Activated CD4-positive, alpha-beta T cell treated with anti-CD3 and anti-CD28 coated beads for 36 hours (primary cell): ENCODE measurements around the gene LIN28A. TPM values are rescaled to one million over a fixed set of nuclear protein-coding genes. Genes with fewer than 3 reads are reported as not detected.
A peak's percentile ranks its signal among the peaks of the same experiment; 100 is the strongest.

ENCODE experiments used
- ATAC-seq: fragments of 200-7000 bp; cut with Tn5 transposase; one replicate; pipeline ENCODE4 v1.10.0; 2021; ENCODE audit warnings: mild to moderate bottlenecking, moderate library complexity
- CTCF ChIA-PET: fragments of 350-600 bp; sonication (Branson Sonifier 250); formaldehyde crosslinking; loops from one replicate; lab custom pipeline; 2021; ENCODE audit warnings: antibody characterized with exemption; lab: Charles Lee
- POLR2A ChIA-PET: fragments of 350-600 bp; sonication (Branson Sonifier 250); formaldehyde crosslinking; loops from one replicate; lab custom pipeline; 2021; ENCODE audit warnings: antibody characterized with exemption, inconsistent platforms; lab: Charles Lee
- DNase-seq: peaks from one replicate; pipeline ENCODE4 v3.0.0-alpha.2; 2020
- H3K27ac Mint-ChIP-seq: one replicate; pipeline ENCODE4 v1.8.0; 2021; ENCODE audit warnings: mixed read lengths
- H3K27me3 Mint-ChIP-seq: one replicate; pipeline ENCODE4 v1.8.0; 2021; ENCODE audit warnings: mixed read lengths
- H3K36me3 Mint-ChIP-seq: one replicate; pipeline ENCODE4 v1.8.0; 2021; ENCODE audit warnings: low read depth, mixed read lengths
- H3K4me1 Mint-ChIP-seq: one replicate; pipeline ENCODE4 v1.8.0; 2021; ENCODE audit warnings: mixed read lengths
- H3K4me3 Mint-ChIP-seq: one replicate; pipeline ENCODE4 v1.8.0; 2021; ENCODE audit warnings: mild to moderate bottlenecking, moderate library complexity, mixed read lengths
- H3K9me3 Mint-ChIP-seq: one replicate; pipeline ENCODE4 v1.8.0; 2021; ENCODE audit warnings: low read depth, mixed read lengths
- intact Hi-C, 2 experiments: fragments of 100-400 bp; cut with DNase I in 1 of 2; cut with micrococcal nuclease in 1 of 2; formaldehyde crosslinking; loops; one replicate each; pipeline versions ENCODE4 v1.14.2 to v1.15.1; 2022 to 2024; cut with DNase I, micrococcal nuclease
- total RNA-seq, 2 experiments: library from RNA; stranded (reverse); gene quantifications; one replicate each; pipeline ENCODE4 v1.2.3, GENCODE V29; 2021

LIN28A gene
- total RNA-seq, 2 experiments from 2014 or later = not detected

DNA sequence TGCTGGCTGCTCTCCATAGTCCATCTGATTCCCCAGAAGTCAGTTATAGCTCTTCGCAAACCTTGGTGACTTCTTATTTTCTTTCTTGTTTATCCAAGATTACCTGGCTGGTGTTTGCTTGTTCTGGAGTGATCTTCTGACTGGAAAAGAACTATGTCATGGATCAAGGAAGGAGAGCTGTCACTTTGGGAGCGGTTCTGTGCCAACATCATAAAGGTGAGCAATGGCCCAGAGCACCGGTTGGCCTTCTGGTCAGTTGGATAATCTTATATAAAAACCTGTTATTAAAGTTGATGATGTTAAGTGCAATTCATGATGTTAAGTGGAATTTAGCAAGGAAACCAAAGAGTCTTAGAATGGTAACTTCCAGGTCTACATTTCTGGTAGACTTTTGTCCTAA is 22.2 kb downstream of the LIN28A start:
- CTCF ChIA-PET = interaction anchor here (0.5 to 4.1 kb wide), 19 partner anchors 12 to 288 kb away, joined by 3 to 29 read pairs (median 5); partner anchors contain the start of genes CEP85, HMGN2, RPS6KA1 and ZNF593
- Mint-ChIP-seq H3K27ac (peak overlapping the region; percentile 92), H3K36me3 (peaks cover 8% of the 10 kb centered on the region), H3K4me3 (peak overlapping the region; percentile 92), H3K4me1 (peaks cover 17% of the 10 kb centered on the region), H3K27me3 (no peaks in the 10 kb centered on the region), H3K9me3 (no peaks in the 10 kb centered on the region)
- POLR2A ChIA-PET = interaction anchor here (1.0 to 1.1 kb wide), 3 partner anchors 39 to 124 kb away, joined by 3 to 8 read pairs (median 3); partner anchors contain the start of gene HMGN2
- ATAC-seq = no peak
- intact Hi-C loops = loop anchor here (1.0 to 2.0 kb wide), 11 partner anchors 40 to 433 kb away; partner anchors contain the start of genes HMGN2 (in 2 of the 2), CEP85 (in 1 of the 2), PDIK1L (in 1 of the 2) and UBXN11 (in 1 of the 2)
- no peak for DNase-seq

DNA sequence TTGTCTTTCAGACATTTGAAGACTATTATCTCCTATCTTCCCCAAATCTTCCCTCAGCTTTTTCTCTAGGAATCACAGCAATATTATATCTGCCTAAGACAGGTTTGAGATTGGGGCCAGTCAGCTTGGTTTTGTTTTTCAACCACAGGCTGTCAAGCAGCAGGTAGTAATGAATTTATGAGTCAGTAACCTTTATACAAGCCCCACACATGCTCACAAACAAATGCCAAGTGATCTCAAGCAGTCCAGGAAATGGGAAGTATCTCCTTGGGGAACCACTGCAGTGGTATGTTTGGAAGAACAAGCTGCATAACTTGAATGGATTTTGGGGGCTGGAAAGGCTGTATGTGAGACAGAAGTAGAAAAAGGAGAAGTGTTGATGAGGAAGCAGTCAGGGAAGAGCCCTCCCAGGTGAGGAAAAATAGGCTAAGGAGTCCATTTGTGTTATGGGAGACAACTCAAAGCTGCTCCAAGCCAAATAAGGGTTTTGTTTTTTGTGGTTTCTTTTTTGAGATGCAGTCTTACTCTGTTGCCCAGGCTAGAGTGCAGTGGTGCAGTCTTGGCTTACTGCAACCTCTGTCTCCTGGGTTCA is 23.6 kb downstream of the LIN28A start:
- Mint-ChIP-seq H3K4me3 (no peak overlapping the region), H3K27ac (peak overlapping the region; percentile 45), H3K27me3 (no peaks in the 10 kb centered on the region), H3K9me3 (no peaks in the 10 kb centered on the region), H3K36me3 (peaks cover 18% of the 10 kb centered on the region), H3K4me1 (peaks cover 17% of the 10 kb centered on the region)
- DNase-seq (no peak), ATAC-seq (no peak)
- POLR2A ChIA-PET = interaction anchor here (0.6 to 0.7 kb wide), 2 partner anchors 93 to 120 kb away, joined by 3 read pairs; no protein-coding TSS in a partner anchor
- intact Hi-C loops = no loop called here
- CTCF ChIA-PET = interaction anchor here (0.7 to 1.4 kb wide), 3 partner anchors 11 to 37 kb away, joined by 4 read pairs; partner anchors contain the start of gene HMGN2

DNA sequence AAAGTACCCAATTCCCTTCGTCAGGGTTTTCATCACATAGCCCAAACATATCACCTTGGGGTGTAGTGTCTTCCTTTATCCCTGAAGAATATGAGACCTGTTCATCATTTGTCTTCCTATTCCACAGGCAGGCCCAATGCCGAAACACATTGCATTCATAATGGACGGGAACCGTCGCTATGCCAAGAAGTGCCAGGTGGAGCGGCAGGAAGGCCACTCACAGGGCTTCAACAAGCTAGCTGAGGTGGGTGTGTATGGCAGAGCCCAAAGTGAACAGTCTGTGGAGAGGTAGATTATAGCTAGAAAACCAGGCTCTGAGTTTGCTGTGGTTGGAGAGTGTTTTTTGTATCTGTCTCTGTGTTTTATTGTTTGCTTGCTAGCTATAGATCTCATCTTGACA is 27.4 kb downstream of the LIN28A start:
- ChIA-PET CTCF (interaction anchor here (0.6 to 2.3 kb wide), 2 partner anchors 21 to 32 kb away, joined by 3 to 8 read pairs; no protein-coding TSS in a partner anchor), POLR2A (no interaction called here)
- Mint-ChIP-seq H3K27ac (no peak overlapping the region), H3K4me3 (no peak overlapping the region), H3K27me3 (no peaks in the 10 kb centered on the region), H3K4me1 (peaks cover 9% of the 10 kb centered on the region), H3K36me3 (peaks cover 34% of the 10 kb centered on the region), H3K9me3 (no peaks in the 10 kb centered on the region)
- intact Hi-C loops = no loop called here
- ATAC-seq = no peak
- no peak for DNase-seq

DNA sequence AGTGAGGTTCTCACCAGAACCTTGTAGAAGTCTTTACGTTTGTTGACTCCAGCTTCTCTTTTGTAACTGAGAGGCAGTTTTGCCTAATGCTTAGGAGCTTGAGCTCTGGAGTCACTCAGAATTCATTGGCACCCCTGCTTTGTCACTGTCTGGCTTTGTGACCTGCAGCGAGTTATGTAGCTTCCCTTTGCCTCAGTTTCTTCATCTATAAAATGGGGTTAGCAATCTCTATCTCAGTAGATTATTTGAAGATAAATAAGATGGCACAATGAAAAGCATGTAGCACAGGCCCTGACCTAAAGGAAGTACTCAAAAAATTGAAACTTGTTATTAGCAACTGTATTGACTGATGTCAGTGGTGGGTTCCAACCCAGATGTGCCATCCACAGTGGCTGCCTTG is 29.6 kb downstream of the LIN28A start:
- Mint-ChIP-seq H3K4me3 (no peak overlapping the region), H3K27me3 (no peaks in the 10 kb centered on the region), H3K9me3 (no peaks in the 10 kb centered on the region), H3K27ac (no peak overlapping the region), H3K36me3 (peaks cover 41% of the 10 kb centered on the region), H3K4me1 (no peaks in the 10 kb centered on the region)
- ATAC-seq = no peak
- intact Hi-C loops = no loop called here
- DNase-seq = no peak
- ChIA-PET CTCF (interaction anchor here (1.5 kb wide), 1 partner anchor 23 kb away, joined by 4 read pairs; no protein-coding TSS in a partner anchor), POLR2A (no interaction called here)

DNA sequence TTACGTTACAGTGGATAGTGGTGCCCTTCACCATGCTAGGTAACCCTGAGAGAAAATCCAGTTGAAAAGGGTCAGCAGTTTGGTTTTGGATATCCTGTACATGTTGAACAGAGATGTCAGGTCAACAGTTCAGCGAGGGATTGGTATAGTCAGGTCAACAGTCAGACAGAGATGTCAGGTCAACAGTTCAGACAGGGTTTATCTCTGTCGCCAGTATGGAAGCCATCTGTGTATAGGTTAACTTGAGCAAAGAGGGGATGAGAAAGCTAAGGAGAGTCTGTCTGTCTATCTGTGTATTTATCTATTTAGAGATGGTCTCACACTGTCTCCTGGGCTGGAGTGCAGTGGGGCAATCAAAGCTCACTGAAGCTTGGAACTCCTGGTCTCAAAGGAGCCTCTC is 39.3 kb downstream of the LIN28A start:
- DNase-seq = no peak
- H3K27me3 Mint-ChIP-seq = no peaks in the 10 kb centered on the region
- H3K36me3 Mint-ChIP-seq = peaks cover 31% of the 10 kb centered on the region
- no peak overlapping the region for H3K27ac Mint-ChIP-seq
- no peaks in the 10 kb centered on the region for H3K9me3 Mint-ChIP-seq
- H3K4me3 Mint-ChIP-seq = no peak overlapping the region
- CTCF ChIA-PET = no interaction called here
- POLR2A ChIA-PET = interaction anchor here (0.6 kb wide), 1 partner anchor 1366 kb away, joined by 4 read pairs; no protein-coding TSS in a partner anchor
- H3K4me1 Mint-ChIP-seq = no peaks in the 10 kb centered on the region
- intact Hi-C loops = no loop called here
- ATAC-seq = no peak

DNA sequence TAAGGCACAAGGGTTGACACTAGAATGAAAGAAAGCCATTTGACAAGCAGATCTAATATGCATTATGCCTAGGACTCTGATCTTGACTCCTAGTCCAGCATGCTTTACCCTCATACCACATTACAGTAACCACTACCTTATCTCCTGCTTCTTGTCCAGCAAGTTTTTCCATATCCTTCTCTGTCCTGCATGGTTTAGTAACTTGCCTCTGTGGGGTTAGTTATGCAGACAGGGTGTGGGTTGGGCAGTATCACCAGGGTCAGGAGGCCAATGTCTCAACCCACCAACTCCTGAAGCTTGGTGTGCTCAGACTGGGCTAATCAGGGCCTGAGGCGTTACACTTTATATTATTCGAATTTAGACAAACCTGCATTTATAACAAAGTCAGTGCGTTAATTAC is 40.3 kb downstream of the LIN28A start:
- intact Hi-C loops = no loop called here
- Mint-ChIP-seq H3K36me3 (peaks cover 28% of the 10 kb centered on the region), H3K4me3 (no peak overlapping the region), H3K9me3 (no peaks in the 10 kb centered on the region), H3K27me3 (no peaks in the 10 kb centered on the region), H3K4me1 (no peaks in the 10 kb centered on the region), H3K27ac (no peak overlapping the region)
- CTCF ChIA-PET = no interaction called here
- ATAC-seq (no peak), DNase-seq (no peak)
- POLR2A ChIA-PET = no interaction called here

DNA sequence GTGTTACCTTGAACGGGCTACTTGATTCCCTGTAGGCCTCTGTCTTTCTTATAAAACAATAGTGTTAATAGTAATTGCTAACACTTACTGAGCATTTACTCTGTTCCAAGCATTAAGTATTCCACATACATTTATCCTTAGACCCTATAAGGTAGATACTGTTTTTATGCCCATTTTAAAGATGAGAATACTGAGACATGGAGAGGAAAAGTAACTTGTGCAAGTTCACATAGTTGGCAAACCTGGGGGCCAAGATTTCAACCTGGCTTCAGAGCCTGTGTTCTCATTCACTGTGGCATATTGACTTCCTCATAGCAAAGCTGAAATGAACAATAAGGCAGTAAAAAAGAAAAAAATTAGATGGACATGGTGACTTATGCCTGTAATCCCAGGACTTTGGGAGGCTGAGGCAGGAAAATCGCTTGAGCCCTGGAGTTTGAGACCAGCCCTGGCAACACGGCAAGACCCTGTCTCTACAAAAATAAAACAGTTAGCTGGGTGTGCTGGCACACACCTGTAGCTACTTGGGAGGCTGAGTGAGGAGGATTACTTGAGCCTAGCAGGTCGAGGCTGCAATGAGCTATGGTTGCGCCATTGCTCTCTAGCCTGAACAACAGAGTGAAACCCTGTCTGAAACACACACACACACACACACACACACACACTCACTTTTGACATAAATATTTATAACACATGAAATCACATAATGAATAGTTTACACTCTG is 42.0 kb downstream of the LIN28A start:
- no peaks in the 10 kb centered on the region for H3K27me3 Mint-ChIP-seq
- DNase-seq = no peak
- no peak overlapping the region for H3K27ac Mint-ChIP-seq
- H3K9me3 Mint-ChIP-seq = no peaks in the 10 kb centered on the region
- no peak for ATAC-seq
- H3K4me1 Mint-ChIP-seq = no peaks in the 10 kb centered on the region
- no peak overlapping the region for H3K4me3 Mint-ChIP-seq
- ChIA-PET CTCF (interaction anchor here (1.8 kb wide), 1 partner anchor 36 kb away, joined by 6 read pairs; no protein-coding TSS in a partner anchor), POLR2A (no interaction called here)
- intact Hi-C loops = no loop called here
- peaks cover 23% of the 10 kb centered on the region for H3K36me3 Mint-ChIP-seq

DNA sequence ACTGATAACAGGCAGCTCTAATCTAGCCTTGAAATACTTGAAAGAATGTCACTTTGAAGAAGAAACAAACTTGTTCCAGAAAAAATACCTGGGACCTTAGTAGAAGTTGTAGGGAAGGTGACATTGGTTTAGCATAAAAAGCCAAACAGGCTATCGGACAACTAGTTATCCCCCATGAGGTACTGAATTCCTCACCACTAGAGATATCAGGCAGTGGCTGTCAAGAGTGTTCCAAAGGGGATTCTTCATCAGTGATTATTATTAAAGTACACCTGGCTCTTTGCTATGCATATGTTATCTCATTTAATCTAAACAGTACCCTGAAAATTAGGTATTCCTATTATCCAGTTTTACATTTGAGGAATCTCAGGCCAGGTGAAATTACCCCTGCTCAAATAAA is 48.5 kb downstream of the LIN28A start:
- POLR2A ChIA-PET = no interaction called here
- CTCF ChIA-PET = interaction anchor here (0.5 to 0.6 kb wide), 2 partner anchors 28 to 117 kb away, joined by 3 to 4 read pairs; no protein-coding TSS in a partner anchor
- H3K4me3 Mint-ChIP-seq = no peak overlapping the region
- H3K27ac Mint-ChIP-seq = no peak overlapping the region
- no peaks in the 10 kb centered on the region for H3K9me3 Mint-ChIP-seq
- H3K4me1 Mint-ChIP-seq = no peaks in the 10 kb centered on the region
- intact Hi-C loops = no loop called here
- no peaks in the 10 kb centered on the region for H3K27me3 Mint-ChIP-seq
- no peak for DNase-seq
- H3K36me3 Mint-ChIP-seq = peaks cover 29% of the 10 kb centered on the region
- ATAC-seq = no peak

DNA sequence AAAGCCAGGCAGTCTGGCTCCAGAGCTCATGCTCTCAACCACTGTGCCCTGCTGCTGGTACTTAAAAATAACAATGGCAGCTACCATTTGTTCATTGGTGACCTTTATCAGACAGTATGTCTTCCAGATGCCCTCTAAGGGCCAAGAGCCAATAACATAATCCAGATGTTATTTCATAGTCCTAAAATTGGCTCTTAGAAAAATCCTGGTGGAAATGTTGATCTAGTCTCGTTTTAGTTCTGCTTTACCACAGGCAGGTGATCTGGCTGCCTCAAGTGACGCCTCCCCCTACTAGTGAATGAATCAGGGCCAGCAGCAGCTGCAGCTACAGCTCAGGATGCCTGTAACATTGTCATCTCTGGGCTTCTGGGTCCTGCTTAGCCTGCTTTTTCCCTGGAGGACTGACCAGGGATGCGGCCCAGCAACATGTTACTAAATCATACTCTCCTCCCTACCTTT is 49.0 kb downstream of the LIN28A start:
- POLR2A ChIA-PET = no interaction called here
- DNase-seq = no peak

DNA sequence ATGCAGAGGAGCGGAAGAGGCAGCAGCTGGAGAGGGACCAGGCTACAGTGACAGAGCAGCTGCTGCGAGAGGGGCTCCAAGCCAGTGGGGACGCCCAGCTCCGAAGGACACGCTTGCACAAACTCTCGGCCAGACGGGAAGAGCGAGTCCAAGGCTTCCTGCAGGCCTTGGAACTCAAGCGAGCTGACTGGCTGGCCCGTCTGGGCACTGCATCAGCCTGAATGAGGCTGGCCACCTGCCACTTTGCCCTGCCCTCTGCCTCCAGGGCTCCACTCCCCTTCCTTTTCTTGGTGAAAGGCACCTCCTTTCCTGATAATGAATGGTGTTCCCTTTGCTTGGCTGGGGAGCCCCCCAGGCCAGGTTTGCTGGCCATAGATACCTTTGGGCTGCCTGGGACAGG is 58.3 kb downstream of the LIN28A start:
- no peak for ATAC-seq
- intact Hi-C loops = no loop called here
- no peaks in the 10 kb centered on the region for H3K27me3 Mint-ChIP-seq
- H3K27ac Mint-ChIP-seq = no peak overlapping the region
- no peak for DNase-seq
- H3K9me3 Mint-ChIP-seq = no peaks in the 10 kb centered on the region
- peaks cover 21% of the 10 kb centered on the region for H3K4me1 Mint-ChIP-seq
- peaks cover 30% of the 10 kb centered on the region for H3K36me3 Mint-ChIP-seq
- no peak overlapping the region for H3K4me3 Mint-ChIP-seq
- ChIA-PET CTCF (interaction anchor here (1.1 to 2.0 kb wide), 2 partner anchors 12 to 154 kb away, joined by 3 to 13 read pairs; no protein-coding TSS in a partner anchor), POLR2A (interaction anchor here (0.7 kb wide), 1 partner anchor 149 kb away, joined by 3 read pairs; no protein-coding TSS in a partner anchor)

More for the DNA sequence above, 49.0 kb downstream of the LIN28A start:
- no peaks in the 10 kb centered on the region for H3K27me3 Mint-ChIP-seq
- intact Hi-C loops = no loop called here
- ATAC-seq = no peak
- H3K4me1 Mint-ChIP-seq = no peaks in the 10 kb centered on the region
- no peak overlapping the region for H3K4me3 Mint-ChIP-seq
- H3K36me3 Mint-ChIP-seq = peaks cover 30% of the 10 kb centered on the region
- CTCF ChIA-PET = interaction anchor here (0.5 to 1.1 kb wide), 4 partner anchors 10 to 117 kb away, joined by 3 to 4 read pairs (median 4); no protein-coding TSS in a partner anchor
- H3K9me3 Mint-ChIP-seq = no peaks in the 10 kb centered on the region
- no peak overlapping the region for H3K27ac Mint-ChIP-seq

DNA sequence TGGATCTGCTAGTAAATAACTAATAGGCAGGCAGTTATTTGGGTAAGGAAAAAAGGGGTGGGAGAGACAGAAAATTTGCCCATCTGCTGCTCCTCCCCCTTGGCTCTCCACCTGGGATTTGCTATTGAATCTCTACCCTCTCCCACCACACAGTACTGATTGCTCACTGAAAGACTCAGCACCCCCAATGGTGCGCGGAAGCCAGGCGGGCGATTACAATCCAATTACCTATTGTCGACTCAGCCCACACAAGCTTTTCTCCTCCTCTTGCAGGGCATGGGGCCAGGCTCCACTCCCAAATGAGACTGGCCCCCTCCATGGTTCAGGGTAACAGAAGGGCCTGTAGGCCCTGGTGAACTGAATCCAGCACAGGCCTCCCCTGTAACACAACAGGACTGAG is 58.9 kb downstream of the LIN28A start:
- Mint-ChIP-seq H3K27me3 (no peaks in the 10 kb centered on the region), H3K4me3 (no peak overlapping the region), H3K36me3 (peaks cover 36% of the 10 kb centered on the region), H3K27ac (no peak overlapping the region), H3K4me1 (peaks cover 28% of the 10 kb centered on the region), H3K9me3 (no peaks in the 10 kb centered on the region)
- ATAC-seq (no peak), DNase-seq (no peak)
- ChIA-PET POLR2A (interaction anchor here (0.6 to 0.7 kb wide), 2 partner anchors 148 to 1983 kb away, joined by 3 to 5 read pairs; no protein-coding TSS in a partner anchor), CTCF (interaction anchor here (0.7 to 2.0 kb wide), 9 partner anchors 9 to 918 kb away, joined by 3 to 13 read pairs (median 3); partner anchors contain the start of gene DHDDS)
- intact Hi-C loops = no loop called here
